Omental fat pad (tissue), 4 donors: ENCODE results near the gene TPSD1. TPM values are rescaled to one million over a fixed set of nuclear protein-coding genes. Genes with fewer than 3 reads are reported as not detected.
"Not testable (repeated sequence)": the region's sequence is repeated elsewhere in the genome, so short reads cannot be mapped to it uniquely, and the experiment has no call there.

Source experiments
- ATAC-seq: fragments of 150-250 bp; one replicate; pipeline ENCODE4 v1.9.1; 2016; ENCODE audit warnings: mild to moderate bottlenecking, moderate library complexity; ENCODE audit not compliant: low FRiP score
- DNase-seq: peaks from one replicate; pipeline ENCODE4 v3.0.0-alpha.2; 2019; ENCODE audit warnings: low spot score
- CTCF ChIP-seq, 3 donors: fragments of 450-650 bp; IDR thresholded peaks; one replicate each; pipeline ENCODE4 v1.5.1; 2016 to 2017; ENCODE audit warnings: antibody characterized with exemption in 3 of 3, mild to moderate bottlenecking in 3 of 3, moderate library complexity in 2 of 3
- total RNA-seq, 4 donors: library from RNA; depleted of rRNA; stranded (reverse); fragments of >200 nt; gene quantifications; one replicate each; pipeline ENCODE4 v1.1.0, GENCODE V29; 2016

TPSD1 gene
- total RNA-seq, 4 donors from 2014 or later: 1.2 TPM; not detected in 3

GRCh38 chr16:1288813-1289476 is 33.1 kb downstream of the TPSD1 start:
- DNase-seq (no peak), ATAC-seq (no peak)
- no peak for TF ChIP-seq CTCF (IDR thresholded peaks at IDR 0.05)

DNA sequence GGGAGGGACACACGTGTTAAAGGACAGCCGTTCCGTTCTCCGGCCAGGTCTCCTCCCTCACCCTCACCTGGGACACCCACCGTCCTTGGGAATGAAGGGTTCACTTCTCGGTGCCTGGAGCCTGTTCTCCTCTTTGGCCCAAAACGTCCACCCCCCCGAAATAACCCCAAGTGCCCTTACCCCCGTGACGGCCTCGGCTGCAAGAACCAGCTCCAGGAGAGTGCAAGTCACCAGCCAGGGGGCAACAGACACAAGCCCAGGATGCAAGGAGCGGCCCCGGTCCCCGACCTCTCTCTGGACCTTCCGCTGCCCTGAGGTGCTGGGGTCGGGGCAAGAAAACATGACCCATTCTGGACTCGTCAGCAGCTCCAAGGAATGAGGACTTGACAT is 33.6 kb downstream of the TPSD1 start:
- ATAC-seq (no peak), DNase-seq (no peak)
- TF ChIP-seq CTCF (IDR thresholded peaks at IDR 0.05): no peak

GRCh38 chr16:1290063-1290501 is 34.2 kb downstream of the TPSD1 start:
- DNase-seq (no peak), ATAC-seq (no peak)

DNA sequence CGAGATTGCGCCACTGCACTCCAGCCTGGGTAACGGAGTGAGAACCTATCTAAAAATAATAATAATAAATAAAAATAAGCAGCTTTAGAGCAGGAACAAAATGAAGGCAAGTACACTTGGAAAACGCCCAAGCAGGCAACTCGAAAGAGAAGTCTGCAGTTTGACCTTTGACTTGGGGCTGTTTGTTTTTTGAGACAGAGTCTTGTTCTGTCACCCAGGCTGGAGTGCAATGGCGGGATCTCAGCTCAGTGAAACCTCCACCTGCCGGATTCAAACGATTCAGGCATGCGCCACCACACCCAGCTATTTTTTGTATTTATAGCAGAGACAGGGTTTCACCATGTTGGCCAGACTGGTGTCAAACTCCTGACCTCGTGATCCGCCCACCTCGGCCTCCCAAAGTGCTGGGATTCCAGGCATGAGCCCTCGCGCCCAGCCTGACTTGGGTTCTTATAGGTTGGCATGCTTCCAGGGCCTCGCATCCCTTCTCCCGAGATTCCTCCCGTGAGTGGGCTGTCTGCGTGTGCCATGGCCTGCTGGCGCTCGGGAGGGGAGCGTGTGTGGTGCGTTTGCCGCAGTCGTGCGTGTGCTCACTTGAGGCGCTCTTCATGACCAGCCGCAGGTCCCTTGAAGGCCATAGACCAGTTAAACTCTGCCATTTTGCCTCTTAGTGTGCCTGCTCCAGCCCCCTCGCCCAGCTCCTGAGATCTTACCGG is 35.1 kb downstream of the TPSD1 start:
- ATAC-seq (no peak), DNase-seq (no peak)
- TF ChIP-seq CTCF (IDR thresholded peaks at IDR 0.05): no peak

More at GRCh38 chr16:1290063-1290501, 34.2 kb downstream of the TPSD1 start:
- no peak for TF ChIP-seq CTCF (IDR thresholded peaks at IDR 0.05)

- no peak for ATAC-seq
- TF ChIP-seq CTCF (IDR thresholded peaks at IDR 0.05): no peak
- DNase-seq: no peak
These were observed 35.7 kb downstream of the TPSD1 start for GRCh38 chr16:1291576-1291974.

DNA sequence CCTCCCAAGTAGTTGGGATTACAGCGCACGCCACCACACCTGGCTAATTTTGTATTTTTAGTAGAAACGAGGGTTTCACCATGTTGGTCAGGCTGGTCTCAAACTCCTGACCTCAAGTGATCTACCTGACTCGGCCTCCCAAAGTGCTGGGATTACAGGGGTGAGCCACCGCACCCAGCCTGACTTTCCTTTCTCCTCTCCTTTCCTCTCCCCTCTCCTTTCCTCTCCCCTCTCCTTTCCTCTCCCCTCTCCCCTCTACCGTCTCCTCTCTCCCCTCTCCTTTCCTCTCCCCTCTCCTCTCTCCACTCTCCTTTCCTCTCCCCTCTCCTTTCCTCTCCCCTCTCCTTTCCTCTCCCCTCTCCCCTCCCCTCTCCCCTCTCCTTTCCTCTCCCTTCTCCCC is 36.3 kb downstream of the TPSD1 start:
- DNase-seq, ATAC-seq: not testable (repeated sequence)

DNA sequence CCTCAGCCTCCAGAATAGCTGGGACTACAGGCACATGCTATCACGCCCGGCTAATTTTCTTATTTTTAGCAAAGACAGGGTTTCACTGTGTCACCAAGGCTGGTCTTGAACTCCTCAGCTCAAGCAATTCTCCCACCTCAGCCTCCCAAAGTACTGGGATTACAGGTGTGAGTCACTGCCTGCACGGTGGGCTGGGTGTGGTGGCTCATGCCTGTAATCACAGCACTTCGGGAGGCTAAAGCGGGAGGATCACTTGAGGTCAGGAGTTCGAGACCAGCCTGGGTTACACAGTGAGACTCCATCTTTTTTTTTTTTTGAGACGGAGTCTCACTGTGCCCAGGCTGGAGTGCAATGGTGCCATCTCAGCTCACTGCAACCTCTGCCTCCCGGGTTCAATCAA is 36.9 kb downstream of the TPSD1 start:
- DNase-seq, ATAC-seq: not testable (repeated sequence)
